Osteoblast (primary cell): ENCODE data around the gene FTO. TPM values are rescaled to one million over a fixed set of nuclear protein-coding genes. Genes with fewer than 3 reads are reported as not detected.

Experiments
- DNase-seq: peaks from one replicate; pipeline ENCODE4 v3.0.0; 2011; ENCODE audit warnings: low spot score, mixed read lengths; ENCODE audit not compliant: insufficient read length; ENCODE audit errors: missing footprints
- H2AFZ ChIP-seq: 2 replicates; pipeline ENCODE4 v1.6.0; 2011; ENCODE audit warnings: mild to moderate bottlenecking, low read length
- H3K27ac ChIP-seq: 2 replicates; pipeline ENCODE4 v1.5.1; 2011; ENCODE audit warnings: mild to moderate bottlenecking, low read depth, low read length, moderate library complexity
- H3K27me3 ChIP-seq: 2 replicates; pipeline ENCODE4 v1.6.0; 2012; ENCODE audit warnings: mild to moderate bottlenecking, control low read depth, inconsistent platforms, low read length, moderate library complexity; ENCODE audit not compliant: insufficient read depth
- H3K36me3 ChIP-seq: 2 replicates; pipeline ENCODE4 v1.5.1; 2011; ENCODE audit warnings: mild to moderate bottlenecking, low read length, control low read depth, moderate library complexity; ENCODE audit not compliant: insufficient read depth
- H3K4me1 ChIP-seq: 2 replicates; pipeline ENCODE4 v1.5.1; 2011; ENCODE audit warnings: mild to moderate bottlenecking, low read length, control low read depth, moderate library complexity; ENCODE audit not compliant: insufficient read depth
- H3K4me2 ChIP-seq: 2 replicates; pipeline ENCODE4 v1.6.0; 2011; ENCODE audit warnings: mild to moderate bottlenecking, low read length; ENCODE audit not compliant: insufficient read depth
- H3K4me3 ChIP-seq: fragments of 200-600 bp; sonication (generic); 3 replicates; pipeline ENCODE4 v1.5.1; 2012; ENCODE audit warnings: mild to moderate bottlenecking, low read length, inconsistent platforms; ENCODE audit not compliant: insufficient read depth
- H3K79me2 ChIP-seq: 2 replicates; pipeline ENCODE4 v1.6.0; 2012; ENCODE audit warnings: mild to moderate bottlenecking, low read length, control low read depth, inconsistent platforms; ENCODE audit not compliant: insufficient read depth
- H3K9me3 ChIP-seq: 2 replicates; pipeline ENCODE4 v1.5.1; 2011; ENCODE audit warnings: low read depth, low read length, control low read depth
- H4K20me1 ChIP-seq: 2 replicates; pipeline ENCODE4 v1.6.0; 2012; ENCODE audit warnings: mild to moderate bottlenecking, low read length, control low read depth; ENCODE audit not compliant: insufficient read depth
- CTCF ChIP-seq: IDR thresholded peaks from 2 replicates; pipeline ENCODE4 v1.5.1; 2011; ENCODE audit warnings: mild to moderate bottlenecking, low read depth, low read length, moderate library complexity; ENCODE audit errors: extremely low read depth
- total RNA-seq: library from RNA; depleted of rRNA; stranded (reverse); fragments of >200 nt; gene quantifications from 2 replicates; pipeline ENCODE4 v1.2.3, GENCODE V29; 2012

Gene FTO
- total RNA-seq, 1 donor = 152 TPM

DNA sequence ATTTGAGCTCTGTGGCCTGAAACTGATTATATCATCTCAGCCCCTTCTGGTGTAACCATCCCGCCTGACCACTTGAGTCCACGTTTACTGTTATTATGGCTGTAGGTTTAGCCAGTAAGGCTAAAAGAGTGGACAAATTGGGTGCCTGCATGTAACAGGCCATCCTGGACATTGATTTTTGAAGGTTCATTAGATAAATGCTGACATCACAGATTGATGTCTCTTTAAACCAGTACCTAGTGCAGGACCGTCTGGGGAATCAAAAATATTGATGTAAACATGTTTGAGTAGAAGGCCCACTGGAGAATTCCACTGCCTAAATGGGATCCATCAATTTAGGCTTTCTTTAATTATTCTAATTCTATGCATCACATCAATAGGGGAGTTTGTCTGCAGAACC lies 367.6 kb downstream of the FTO start:
- Histone ChIP-seq H3K27ac (no peak overlapping the region), H3K79me2 (no peaks in the 10 kb centered on the region), H3K9me3 (no peaks in the 10 kb centered on the region), H3K4me2 (no peak overlapping the region), H3K4me3 (no peak overlapping the region), H3K27me3 (no peaks in the 10 kb centered on the region), H3K36me3 (no peaks in the 10 kb centered on the region), H2AFZ (no peak overlapping the region), H4K20me1 (no peaks in the 10 kb centered on the region), H3K4me1 (no peaks in the 10 kb centered on the region)
- no peak for DNase-seq
- no peak for TF ChIP-seq CTCF

- Histone ChIP-seq H3K36me3 (no peaks in the 10 kb centered on the region), H3K27me3 (no peaks in the 10 kb centered on the region), H3K79me2 (no peaks in the 10 kb centered on the region), H3K4me3 (no peak overlapping the region), H4K20me1 (no peaks in the 10 kb centered on the region), H3K4me2 (no peak overlapping the region), H3K9me3 (no peaks in the 10 kb centered on the region), H3K27ac (no peak overlapping the region), H3K4me1 (peaks cover 4% of the 10 kb centered on the region), H2AFZ (no peak overlapping the region)
- no peak for TF ChIP-seq CTCF
- no peak for DNase-seq
Observed at GRCh38 chr16:54072237-54072636, 368.3 kb downstream of the FTO start.

DNA sequence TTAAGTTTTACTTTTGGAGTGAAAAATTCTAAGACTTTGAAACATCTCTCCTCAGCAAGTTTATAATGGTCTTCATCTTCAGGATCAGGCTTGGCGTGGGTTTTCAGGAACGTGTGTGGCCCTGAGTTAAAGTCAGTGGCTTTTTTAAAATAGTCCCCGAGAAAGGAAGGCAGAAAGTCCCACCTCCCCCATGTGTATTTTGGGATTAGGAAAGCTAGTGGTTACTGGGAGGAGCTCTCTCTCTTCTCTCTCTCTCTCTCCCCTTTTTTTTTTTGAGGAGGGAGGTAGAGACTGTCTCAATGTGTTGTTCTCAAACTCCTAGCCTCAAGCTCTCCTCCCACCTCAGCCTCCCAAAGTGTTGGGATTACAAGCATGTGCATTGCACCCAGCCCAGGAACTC lies 369.4 kb downstream of the FTO start:
- Histone ChIP-seq H3K4me1 (peaks cover 11% of the 10 kb centered on the region), H3K79me2 (no peaks in the 10 kb centered on the region), H3K4me2 (no peak overlapping the region), H3K9me3 (no peaks in the 10 kb centered on the region), H3K27me3 (no peaks in the 10 kb centered on the region), H3K36me3 (no peaks in the 10 kb centered on the region), H3K27ac (no peak overlapping the region), H2AFZ (no peak overlapping the region), H3K4me3 (no peak overlapping the region), H4K20me1 (no peaks in the 10 kb centered on the region)
- DNase-seq = no peak
- TF ChIP-seq CTCF = no peak

- no peak overlapping the region for H3K27ac ChIP-seq
- no peak overlapping the region for H3K4me3 ChIP-seq
- TF ChIP-seq CTCF = no peak
- H3K36me3 ChIP-seq = no peaks in the 10 kb centered on the region
- no peaks in the 10 kb centered on the region for H3K79me2 ChIP-seq
- no peak overlapping the region for H3K4me2 ChIP-seq
- no peaks in the 10 kb centered on the region for H4K20me1 ChIP-seq
- no peak for DNase-seq
- H2AFZ ChIP-seq = no peak overlapping the region
- H3K27me3 ChIP-seq = no peaks in the 10 kb centered on the region
- H3K4me1 ChIP-seq = peaks cover 17% of the 10 kb centered on the region
- no peaks in the 10 kb centered on the region for H3K9me3 ChIP-seq
Observed at GRCh38 chr16:54075446-54075845, 371.5 kb downstream of the FTO start.
